Transverse colon (tissue), 3 donors: ENCODE data around the gene USO1.

Experiments
- CTCF ChIP-seq, 5 experiments: fragments of 200-600 bp in 3 of 5; fragments of 450-650 bp in 2 of 5; sonication (generic) in 3 of 5; IDR thresholded peaks; 1 replicate in 2 of 5; 2 replicates in 3 of 5; pipeline ENCODE4 v1.5.1; 2016 to 2017; ENCODE audit warnings: antibody characterized with exemption in 5 of 5, inconsistent platforms in 3 of 5, mild to moderate bottlenecking in 2 of 5, moderate library complexity in 1 of 5
- POLR2A ChIP-seq: fragments of 450-650 bp; IDR thresholded peaks from one replicate; pipeline ENCODE4 v1.6.1; 2016; ENCODE audit warnings: antibody characterized with exemption, mild to moderate bottlenecking, moderate library complexity

- no peak for TF ChIP-seq CTCF (IDR thresholded peaks at IDR 0.05)
- TF ChIP-seq POLR2A = no peak
These were observed 98.0 kb downstream of the USO1 start for GRCh38 chr4:75822416-75822815.
